IPS DF 6.9 (cell line): ENCODE measurements around the gene CRAMP1.
A peak's percentile ranks its signal among the peaks of the same experiment; 100 is the strongest.

Experiments used
- DNase-seq: peaks from one replicate; pipeline ENCODE4 v3.0.0-alpha.2; 2013; ENCODE audit warnings: low read depth, low spot score
- H3K27ac ChIP-seq: one replicate; pipeline ENCODE4 v1.5.1; 2013; ENCODE audit warnings: low read length, control low read depth
- H3K27me3 ChIP-seq: 2 replicates; pipeline ENCODE4 v1.6.1; 2013; ENCODE audit warnings: mild to moderate bottlenecking, low read length; ENCODE audit not compliant: control insufficient read depth, insufficient read depth
- H3K36me3 ChIP-seq: 2 replicates; pipeline ENCODE4 v1.6.1; 2013; ENCODE audit warnings: low read length; ENCODE audit not compliant: control insufficient read depth, insufficient read depth
- H3K4me1 ChIP-seq: 2 replicates; pipeline ENCODE4 v1.6.1; 2013; ENCODE audit warnings: low read length; ENCODE audit not compliant: control insufficient read depth, insufficient read depth
- H3K4me3 ChIP-seq: 2 replicates; pipeline ENCODE4 v1.5.1; 2013; ENCODE audit warnings: mild to moderate bottlenecking, low read length
- H3K9me3 ChIP-seq: 2 replicates; pipeline ENCODE4 v1.6.1; 2013; ENCODE audit warnings: low read length, inconsistent platforms; ENCODE audit not compliant: control insufficient read depth, insufficient read depth
- WGBS: extraction: QIAGEN DNeasy Blood & Tissue Kit; methylation state at CpG from one replicate; pipeline ENCODE4 v1.1.7; 2013; ENCODE audit warnings: mixed read lengths, missing lambda C conversion rate; ENCODE audit not compliant: insufficient read length, insufficient coverage; 5-methylcytosine and 5-hydroxymethylcytosine counted together

Gene CRAMP1

GRCh38 chr16:1612320-1613111, at the start of gene CRAMP1:
Gene CRAMP1, plus strand, starts transcription at chr16:1612360. Its CDS starts 2,280 bp downstream, at chr16:1614640.
- no peak for DNase-seq
- WGBS: no CpG with 5 or more reads among the region's 101 CpGs
- H3K27ac ChIP-seq: no peak within 1 kb of the TSS

GRCh38 chr16:1563786-1564185, 48.4 kb upstream of the CRAMP1 start:
- Histone ChIP-seq H3K9me3 (no peaks in the 10 kb centered on the region), H3K4me1 (no peaks in the 10 kb centered on the region; the same call in 1 of the 2 replicates), H3K27ac (no peak overlapping the region), H3K36me3 (0 out of 2 replicates have a peak, but pooled peaks cover 3% of the 10 kb centered on the region), H3K27me3 (no peaks in the 10 kb centered on the region), H3K4me3 (no peak overlapping the region)
- DNase-seq: no peak
- WGBS: no CpG with 5 or more reads among the region's 20 CpGs

More at GRCh38 chr16:1612320-1613111, at the start of gene CRAMP1:
- H3K36me3 ChIP-seq: no peaks in the 10 kb centered on the region; the same call in 1 of the 2 replicates
- peaks cover 7% of the 10 kb centered on the region; the same call in 1 of the 2 replicates for H3K27me3 ChIP-seq
- H3K9me3 ChIP-seq: no peaks in the 10 kb centered on the region
- H3K4me1 ChIP-seq: peaks cover 2% of the 10 kb centered on the region
- H3K4me3 ChIP-seq: peak within 1 kb of the TSS; percentile 96

- no peaks in the 10 kb centered on the region; the same call in 1 of the 2 replicates for H3K4me1 ChIP-seq
- DNase-seq: no peak
- H3K36me3 ChIP-seq: 0 out of 2 replicates have a peak, but pooled peaks cover 3% of the 10 kb centered on the region
- no peak overlapping the region for H3K27ac ChIP-seq
- no peaks in the 10 kb centered on the region for H3K9me3 ChIP-seq
- no peaks in the 10 kb centered on the region for H3K27me3 ChIP-seq
- no peak overlapping the region for H3K4me3 ChIP-seq
- no CpG with 5 or more reads among the region's 9 CpGs for WGBS
These were observed 47.8 kb upstream of the CRAMP1 start for GRCh38 chr16:1564325-1564724.

GRCh38 chr16:1565083-1565805, 46.9 kb upstream of the CRAMP1 start:
- Histone ChIP-seq H3K27ac (no peak overlapping the region), H3K9me3 (no peaks in the 10 kb centered on the region), H3K27me3 (no peaks in the 10 kb centered on the region), H3K4me1 (no peaks in the 10 kb centered on the region; the same call in 1 of the 2 replicates), H3K36me3 (peaks cover 3% of the 10 kb centered on the region; the same call in 1 of the 2 replicates), H3K4me3 (no peak overlapping the region)
- no peak for DNase-seq
- no CpG with 5 or more reads among the region's 16 CpGs for WGBS

GRCh38 chr16:1567988-1568387, 44.2 kb upstream of the CRAMP1 start:
- Histone ChIP-seq H3K27me3 (no peaks in the 10 kb centered on the region), H3K4me3 (no peak overlapping the region; the same call in 1 of the 2 replicates), H3K36me3 (no peaks in the 10 kb centered on the region; the same call in 1 of the 2 replicates), H3K4me1 (no peaks in the 10 kb centered on the region; the same call in 1 of the 2 replicates), H3K9me3 (no peaks in the 10 kb centered on the region), H3K27ac (no peak overlapping the region)
- no peak for DNase-seq
- no CpG with 5 or more reads among the region's 13 CpGs for WGBS

GRCh38 chr16:1571012-1571671, 41.0 kb upstream of the CRAMP1 start:
- Histone ChIP-seq H3K4me3 (no peak overlapping the region), H3K27me3 (no peaks in the 10 kb centered on the region), H3K9me3 (no peaks in the 10 kb centered on the region), H3K36me3 (no peaks in the 10 kb centered on the region; the same call in 1 of the 2 replicates), H3K4me1 (no peaks in the 10 kb centered on the region), H3K27ac (no peak overlapping the region)
- WGBS: no CpG with 5 or more reads among the region's 7 CpGs
- no peak for DNase-seq

GRCh38 chr16:1572673-1573072, 39.5 kb upstream of the CRAMP1 start:
- DNase-seq: no peak
- no peak overlapping the region for H3K27ac ChIP-seq
- no peaks in the 10 kb centered on the region for H3K4me1 ChIP-seq
- no peak overlapping the region for H3K4me3 ChIP-seq
- no peaks in the 10 kb centered on the region for H3K9me3 ChIP-seq
- WGBS: no CpG with 5 or more reads among the region's 7 CpGs
- no peaks in the 10 kb centered on the region for H3K27me3 ChIP-seq
- H3K36me3 ChIP-seq: no peaks in the 10 kb centered on the region; the same call in 1 of the 2 replicates

- no CpG with 5 or more reads among the region's 5 CpGs for WGBS
- Histone ChIP-seq H3K27me3 (no peaks in the 10 kb centered on the region), H3K4me1 (no peaks in the 10 kb centered on the region), H3K9me3 (no peaks in the 10 kb centered on the region), H3K4me3 (no peak overlapping the region), H3K27ac (no peak overlapping the region), H3K36me3 (no peaks in the 10 kb centered on the region; the same call in 1 of the 2 replicates)
- no peak for DNase-seq
These were observed 38.9 kb upstream of the CRAMP1 start for GRCh38 chr16:1573301-1573700.

GRCh38 chr16:1575578-1575977, 36.6 kb upstream of the CRAMP1 start:
- no peak overlapping the region for H3K27ac ChIP-seq
- no peaks in the 10 kb centered on the region for H3K27me3 ChIP-seq
- no peak for DNase-seq
- H3K36me3 ChIP-seq: no peaks in the 10 kb centered on the region
- H3K9me3 ChIP-seq: no peaks in the 10 kb centered on the region
- H3K4me1 ChIP-seq: no peaks in the 10 kb centered on the region
- H3K4me3 ChIP-seq: no peak overlapping the region

- H3K27me3 ChIP-seq: no peaks in the 10 kb centered on the region
- no CpG with 5 or more reads among the region's 5 CpGs for WGBS
These were observed 32.9 kb upstream of the CRAMP1 start for GRCh38 chr16:1579214-1579613.

More at GRCh38 chr16:1579214-1579613, 32.9 kb upstream of the CRAMP1 start:
- no peak for DNase-seq
- peaks cover 7% of the 10 kb centered on the region; the same call in 1 of the 2 replicates for H3K36me3 ChIP-seq
- no peaks in the 10 kb centered on the region for H3K4me1 ChIP-seq
- H3K27ac ChIP-seq: no peak overlapping the region
- no peak overlapping the region for H3K4me3 ChIP-seq
- H3K9me3 ChIP-seq: no peaks in the 10 kb centered on the region
